ENCODE results near the gene PAM.

The PAM gene

DNA sequence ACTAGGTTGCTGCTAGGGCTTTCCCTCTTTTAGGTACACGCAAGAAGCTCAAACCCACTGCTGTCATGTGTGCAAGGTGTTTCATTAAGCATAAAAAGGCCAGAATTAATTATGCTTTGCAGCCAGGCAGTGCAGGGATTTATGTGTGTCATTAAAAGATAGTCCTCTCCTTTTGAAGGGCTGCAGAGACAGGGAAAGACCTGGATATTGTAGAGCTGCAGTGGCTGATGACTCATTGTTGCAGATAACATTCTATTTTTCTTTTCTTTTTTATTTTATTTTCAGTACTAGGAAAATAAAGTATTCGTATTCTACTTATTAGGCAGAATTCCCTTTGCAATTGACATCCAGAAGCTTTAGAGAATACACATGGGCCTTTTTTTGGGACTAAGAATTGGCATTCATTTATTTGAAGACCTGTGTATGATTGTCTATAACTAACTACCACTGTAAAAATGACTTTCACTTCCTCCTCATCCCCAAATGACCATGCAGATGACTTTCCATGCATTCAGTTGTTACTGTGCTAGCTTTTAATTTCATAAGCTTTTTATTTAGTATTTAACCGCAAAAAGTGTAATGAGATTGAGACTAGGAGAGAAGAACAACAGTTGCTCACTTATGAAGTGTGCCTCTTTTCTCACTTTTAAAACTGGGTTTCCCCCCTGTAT, 113.0 kb downstream of the PAM start:
- no peaks in the 10 kb centered on the region for H3K36me3 ChIP-seq (ENCODE audit: insufficient read depth, insufficient read length, low read length)
- DNase-seq (ENCODE audit: low read depth, low spot score), result no peak
- H3K9ac ChIP-seq (ENCODE audit: insufficient read length, low read depth), result no peak overlapping the region
- H3K4me1 ChIP-seq (ENCODE audit: insufficient read depth, insufficient read length), result no peaks in the 10 kb centered on the region
- no peaks in the 10 kb centered on the region for H3K27me3 ChIP-seq (ENCODE audit: insufficient read depth, insufficient read length)
- TF ChIP-seq YY1 (IDR thresholded peaks at IDR 0.05; ENCODE audit: insufficient read depth, insufficient read length) (no peak), SUZ12 (IDR thresholded peaks at IDR 0.05; ENCODE audit: extremely low read depth, insufficient read depth, insufficient read length) (no peak), ZNF274 (IDR thresholded peaks at IDR 0.05; ENCODE audit: low read depth, low read length) (no peak)
- no peaks in the 10 kb centered on the region for H3K9me3 ChIP-seq (ENCODE audit: insufficient read depth, low read length)
- no peak overlapping the region for H3K4me3 ChIP-seq (ENCODE audit: insufficient read length, low read depth)

DNA sequence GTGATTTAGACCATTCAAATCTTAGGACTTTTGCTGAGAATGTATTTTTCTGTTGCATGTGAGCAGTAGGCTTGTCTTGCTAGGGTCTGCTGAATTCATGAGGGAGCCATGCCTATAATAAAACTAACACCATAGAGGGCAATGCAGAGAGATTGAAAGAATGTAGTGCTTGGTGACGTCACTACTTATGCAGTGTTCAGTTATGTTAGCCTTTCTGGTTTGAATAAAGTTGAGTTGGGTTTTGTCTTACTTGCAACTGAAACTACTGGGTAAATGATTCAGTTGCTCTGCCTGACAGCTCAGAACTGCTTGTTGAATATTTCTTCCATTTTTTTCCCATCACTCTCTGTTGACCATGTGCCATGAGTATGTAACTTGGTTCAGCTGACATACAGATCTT, 114.1 kb downstream of the PAM start:
- no peak for DNase-seq (ENCODE audit: low read depth, low spot score)
- no peak for TF ChIP-seq YY1 (IDR thresholded peaks at IDR 0.05; ENCODE audit: insufficient read depth, insufficient read length)
- no peak for TF ChIP-seq SUZ12 (IDR thresholded peaks at IDR 0.05; ENCODE audit: extremely low read depth, insufficient read depth, insufficient read length)
- TF ChIP-seq ZNF274 (IDR thresholded peaks at IDR 0.05; ENCODE audit: low read depth, low read length), result no peak
- no peaks in the 10 kb centered on the region for H3K4me1 ChIP-seq (ENCODE audit: insufficient read depth, insufficient read length)
- peaks cover 2% of the 10 kb centered on the region for H3K36me3 ChIP-seq (ENCODE audit: insufficient read depth, insufficient read length, low read length)
- H3K9me3 ChIP-seq (ENCODE audit: insufficient read depth, low read length), result no peaks in the 10 kb centered on the region
- no peak overlapping the region for H3K9ac ChIP-seq (ENCODE audit: insufficient read length, low read depth)
- H3K27me3 ChIP-seq (ENCODE audit: insufficient read depth, insufficient read length), result no peaks in the 10 kb centered on the region
- H3K4me3 ChIP-seq (ENCODE audit: insufficient read length, low read depth), result no peak overlapping the region

DNA sequence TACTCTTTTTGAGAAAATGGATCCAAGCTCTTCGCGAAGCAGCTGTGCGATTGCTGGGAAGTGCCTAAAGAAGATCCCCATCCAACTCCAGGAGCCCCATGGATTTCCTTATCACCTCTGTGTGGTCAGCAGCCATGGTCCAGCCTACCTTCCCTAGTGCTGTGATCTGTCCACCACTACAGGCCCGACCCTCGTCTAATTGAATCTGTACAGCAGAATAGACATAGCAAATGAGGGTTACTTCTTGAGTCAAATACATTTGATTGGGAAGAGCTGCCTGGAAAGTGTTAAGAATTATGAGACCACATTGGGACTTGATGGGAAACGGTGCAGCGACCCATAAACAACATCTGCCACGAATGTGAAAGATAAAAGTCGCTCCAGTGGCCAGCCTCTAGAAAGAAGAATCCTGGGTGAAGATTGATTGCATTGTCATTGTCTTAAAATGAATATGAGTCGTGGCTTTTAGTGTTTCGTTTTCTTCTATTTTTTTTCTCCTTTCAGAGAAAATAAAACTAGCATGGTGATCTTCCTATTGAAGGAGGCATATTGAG, 118.4 kb downstream of the PAM start:
- Histone ChIP-seq H3K4me1 (ENCODE audit: insufficient read depth, insufficient read length) (no peaks in the 10 kb centered on the region), H3K9me3 (ENCODE audit: insufficient read depth, low read length) (no peaks in the 10 kb centered on the region), H3K27me3 (ENCODE audit: insufficient read depth, insufficient read length) (no peaks in the 10 kb centered on the region), H3K4me3 (ENCODE audit: insufficient read length, low read depth) (no peak overlapping the region), H3K36me3 (ENCODE audit: insufficient read depth, insufficient read length, low read length) (peaks cover 2% of the 10 kb centered on the region), H3K9ac (ENCODE audit: insufficient read length, low read depth) (no peak overlapping the region)
- TF ChIP-seq ZNF274 (IDR thresholded peaks at IDR 0.05; ENCODE audit: low read depth, low read length) (no peak), SUZ12 (IDR thresholded peaks at IDR 0.05; ENCODE audit: extremely low read depth, insufficient read depth, insufficient read length) (no peak), YY1 (IDR thresholded peaks at IDR 0.05; ENCODE audit: insufficient read depth, insufficient read length) (no peak)
- no peak for DNase-seq (ENCODE audit: low read depth, low spot score)

DNA sequence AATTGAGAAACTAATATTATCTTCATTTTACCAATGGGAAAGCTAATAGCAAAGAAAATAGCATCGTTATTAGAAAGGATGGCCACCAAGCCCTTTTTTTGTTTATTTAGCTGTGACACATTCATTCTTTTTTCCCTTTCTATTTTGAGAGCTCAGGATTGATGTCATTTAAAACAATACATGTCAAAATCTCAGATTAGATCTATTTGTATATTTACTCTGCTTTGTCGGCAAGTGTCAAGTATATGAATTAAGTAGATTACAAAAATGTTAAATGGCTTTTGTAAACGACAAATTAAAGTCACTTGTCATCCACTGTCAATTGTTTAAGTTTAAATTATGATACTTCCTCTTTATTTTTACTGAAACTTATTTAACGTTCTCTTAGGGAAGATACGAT, 118.9 kb downstream of the PAM start:
- Histone ChIP-seq H3K27me3 (ENCODE audit: insufficient read depth, insufficient read length) (no peaks in the 10 kb centered on the region), H3K36me3 (ENCODE audit: insufficient read depth, insufficient read length, low read length) (peaks cover 2% of the 10 kb centered on the region), H3K9me3 (ENCODE audit: insufficient read depth, low read length) (no peaks in the 10 kb centered on the region), H3K4me1 (ENCODE audit: insufficient read depth, insufficient read length) (no peaks in the 10 kb centered on the region), H3K9ac (ENCODE audit: insufficient read length, low read depth) (no peak overlapping the region), H3K4me3 (ENCODE audit: insufficient read length, low read depth) (no peak overlapping the region)
- no peak for DNase-seq (ENCODE audit: low read depth, low spot score)
- TF ChIP-seq YY1 (IDR thresholded peaks at IDR 0.05; ENCODE audit: insufficient read depth, insufficient read length) (no peak), ZNF274 (IDR thresholded peaks at IDR 0.05; ENCODE audit: low read depth, low read length) (no peak), SUZ12 (IDR thresholded peaks at IDR 0.05; ENCODE audit: extremely low read depth, insufficient read depth, insufficient read length) (no peak)

DNA sequence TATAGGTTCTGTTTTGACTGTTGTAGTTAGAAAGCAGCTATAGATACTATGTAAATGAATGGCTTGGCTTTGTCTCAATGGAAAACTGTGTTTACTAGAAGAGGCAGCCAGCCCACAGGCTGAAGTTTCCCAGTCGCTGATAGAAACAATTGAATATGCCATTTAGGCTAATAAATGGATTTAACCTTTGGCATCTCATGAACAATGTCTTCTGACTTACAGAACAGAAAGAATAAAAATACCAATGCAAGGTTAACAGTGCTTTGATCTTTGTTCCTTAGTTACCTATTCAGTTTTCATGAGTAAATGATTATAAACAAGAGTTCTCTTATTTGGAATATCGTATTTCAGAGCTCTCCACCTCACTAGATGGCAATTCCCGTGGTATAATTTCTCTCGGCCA, 120.6 kb downstream of the PAM start:
- no peak for TF ChIP-seq YY1 (IDR thresholded peaks at IDR 0.05; ENCODE audit: insufficient read depth, insufficient read length)
- TF ChIP-seq SUZ12 (IDR thresholded peaks at IDR 0.05; ENCODE audit: extremely low read depth, insufficient read depth, insufficient read length), result no peak
- TF ChIP-seq ZNF274 (IDR thresholded peaks at IDR 0.05; ENCODE audit: low read depth, low read length), result no peak
- Histone ChIP-seq H3K4me1 (ENCODE audit: insufficient read depth, insufficient read length) (no peaks in the 10 kb centered on the region), H3K4me3 (ENCODE audit: insufficient read length, low read depth) (no peak overlapping the region), H3K9me3 (ENCODE audit: insufficient read depth, low read length) (no peaks in the 10 kb centered on the region), H3K36me3 (ENCODE audit: insufficient read depth, insufficient read length, low read length) (peaks cover 2% of the 10 kb centered on the region), H3K9ac (ENCODE audit: insufficient read length, low read depth) (no peak overlapping the region), H3K27me3 (ENCODE audit: insufficient read depth, insufficient read length) (no peaks in the 10 kb centered on the region)
- no peak for DNase-seq (ENCODE audit: low read depth, low spot score)

DNA sequence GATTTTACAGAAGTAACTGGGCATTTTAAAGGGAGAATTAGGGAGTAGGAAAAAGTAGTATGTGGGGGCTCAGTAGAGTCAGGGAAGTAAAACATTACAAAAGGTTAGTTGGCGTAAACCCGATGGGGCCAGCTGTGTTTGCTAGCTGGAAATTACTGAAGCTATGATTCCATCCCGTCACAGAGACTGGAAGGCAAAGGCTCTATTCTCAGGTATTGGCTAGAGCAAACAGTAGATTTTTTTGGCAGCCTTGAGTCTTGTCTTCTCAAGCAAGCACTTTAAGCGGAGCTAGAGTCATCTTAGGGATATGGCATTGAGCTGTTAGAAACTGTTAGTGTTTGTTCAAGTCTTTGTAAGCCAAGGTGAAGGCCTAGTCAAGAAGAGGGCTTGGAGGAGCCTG, 121.5 kb downstream of the PAM start:
- Histone ChIP-seq H3K9ac (ENCODE audit: insufficient read length, low read depth) (no peak overlapping the region), H3K4me3 (ENCODE audit: insufficient read length, low read depth) (no peak overlapping the region), H3K4me1 (ENCODE audit: insufficient read depth, insufficient read length) (no peaks in the 10 kb centered on the region), H3K27me3 (ENCODE audit: insufficient read depth, insufficient read length) (no peaks in the 10 kb centered on the region), H3K9me3 (ENCODE audit: insufficient read depth, low read length) (no peaks in the 10 kb centered on the region), H3K36me3 (ENCODE audit: insufficient read depth, insufficient read length, low read length) (peaks cover 2% of the 10 kb centered on the region)
- TF ChIP-seq YY1 (IDR thresholded peaks at IDR 0.05; ENCODE audit: insufficient read depth, insufficient read length) (no peak), ZNF274 (IDR thresholded peaks at IDR 0.05; ENCODE audit: low read depth, low read length) (no peak), SUZ12 (IDR thresholded peaks at IDR 0.05; ENCODE audit: extremely low read depth, insufficient read depth, insufficient read length) (no peak)
- no peak for DNase-seq (ENCODE audit: low read depth, low spot score)

DNA sequence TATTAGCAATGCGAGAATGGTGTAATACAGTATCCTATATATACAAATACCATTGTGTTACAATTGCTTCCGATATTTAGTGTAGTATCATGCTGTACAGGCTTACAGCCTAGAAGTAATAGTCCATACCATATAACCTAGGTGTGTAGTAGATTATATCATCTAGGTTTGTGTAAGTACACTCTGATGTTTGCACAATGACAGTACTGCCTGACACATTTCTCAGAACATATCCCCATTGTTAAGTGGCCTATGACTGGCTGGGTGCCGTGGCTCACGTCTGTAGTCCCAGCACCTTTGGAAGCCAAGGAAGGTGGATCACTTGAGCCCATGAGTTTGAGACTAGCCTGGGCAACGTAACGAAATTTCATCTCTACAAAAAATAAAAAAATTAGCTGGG, 124.6 kb downstream of the PAM start:
- H3K9me3 ChIP-seq (ENCODE audit: insufficient read depth, low read length), result no peaks in the 10 kb centered on the region
- H3K36me3 ChIP-seq (ENCODE audit: insufficient read depth, insufficient read length, low read length), result no peaks in the 10 kb centered on the region
- H3K4me3 ChIP-seq (ENCODE audit: insufficient read length, low read depth), result no peak overlapping the region
- DNase-seq (ENCODE audit: low read depth, low spot score), result no peak
- H3K27me3 ChIP-seq (ENCODE audit: insufficient read depth, insufficient read length), result no peaks in the 10 kb centered on the region
- no peaks in the 10 kb centered on the region for H3K4me1 ChIP-seq (ENCODE audit: insufficient read depth, insufficient read length)
- TF ChIP-seq YY1 (IDR thresholded peaks at IDR 0.05; ENCODE audit: insufficient read depth, insufficient read length), result no peak
- no peak for TF ChIP-seq SUZ12 (IDR thresholded peaks at IDR 0.05; ENCODE audit: extremely low read depth, insufficient read depth, insufficient read length)
- TF ChIP-seq ZNF274 (IDR thresholded peaks at IDR 0.05; ENCODE audit: low read depth, low read length), result no peak
- no peak overlapping the region for H3K9ac ChIP-seq (ENCODE audit: insufficient read length, low read depth)
